GM06990 (cell line): ENCODE measurements around the gene CEACAM18.

Experiments used
- DNase-seq: peaks from one replicate; pipeline ENCODE4 v3.0.0-alpha.2; 2011; ENCODE audit not compliant: insufficient read length; ENCODE audit errors: extremely low read depth
- H3K27me3 ChIP-seq: replicated peaks from 2 replicates; pipeline ENCODE4 v1.6.0; 2011; ENCODE audit warnings: low read length; ENCODE audit not compliant: control insufficient read depth, insufficient read depth
- H3K36me3 ChIP-seq: 2 replicates; pipeline ENCODE4 v1.5.1; 2011; ENCODE audit warnings: low read length; ENCODE audit not compliant: control insufficient read depth, insufficient read depth
- H3K4me3 ChIP-seq: replicated peaks from 2 replicates; pipeline ENCODE4 v1.5.1; 2011; ENCODE audit warnings: low read depth, mild to moderate bottlenecking, control low read depth, low read length
- CTCF ChIP-seq: IDR thresholded peaks from 2 replicates; pipeline ENCODE4 v1.5.1; 2011; ENCODE audit warnings: low read length, control low read depth, mild to moderate bottlenecking, inconsistent platforms; ENCODE audit not compliant: insufficient read depth, poor library complexity, severe bottlenecking

The CEACAM18 gene

GRCh38 chr19:51477344-51477743, 995 bp upstream of the CEACAM18 start:
- no peak for DNase-seq
- Histone ChIP-seq H3K4me3 (no peak overlapping the region), H3K36me3 (no peaks in the 10 kb centered on the region), H3K27me3 (no peaks in the 10 kb centered on the region)
- no peak for TF ChIP-seq CTCF

GRCh38 chr19:51479531-51480331, 1.4 kb downstream of the CEACAM18 start:
- H3K27me3 ChIP-seq, result no peaks in the 10 kb centered on the region; the same call in 1 of the 2 replicates
- H3K4me3 ChIP-seq, result no peak overlapping the region
- TF ChIP-seq CTCF, result no peak

GRCh38 chr19:51480590-51480989, 2.3 kb downstream of the CEACAM18 start:
- Histone ChIP-seq H3K27me3 (peaks cover under 1% of the 10 kb centered on the region), H3K4me3 (no peak overlapping the region), H3K36me3 (no peaks in the 10 kb centered on the region)
- DNase-seq, result no peak
- no peak for TF ChIP-seq CTCF

More at GRCh38 chr19:51479531-51480331, 1.4 kb downstream of the CEACAM18 start:
- no peaks in the 10 kb centered on the region for H3K36me3 ChIP-seq
- no peak for DNase-seq

- TF ChIP-seq CTCF, result no peak
- Histone ChIP-seq H3K36me3 (no peaks in the 10 kb centered on the region), H3K4me3 (no peak overlapping the region), H3K27me3 (peaks cover 1% of the 10 kb centered on the region)
- no peak for DNase-seq
These were observed 7.8 kb downstream of the CEACAM18 start for GRCh38 chr19:51485960-51486660.

- Histone ChIP-seq H3K36me3 (no peaks in the 10 kb centered on the region), H3K27me3 (peaks cover 1% of the 10 kb centered on the region), H3K4me3 (no peak overlapping the region)
- DNase-seq, result no peak
- no peak for TF ChIP-seq CTCF
These were observed 10.2 kb downstream of the CEACAM18 start for GRCh38 chr19:51488491-51488890.
